H7 (cell line): ENCODE results near the gene MSH5. TPM values are rescaled to one million over a fixed set of nuclear protein-coding genes. Genes with fewer than 3 reads are reported as not detected.
"Not testable (repeated sequence)": the region's sequence is repeated elsewhere in the genome, so short reads cannot be mapped to it uniquely, and the experiment has no call there.

Source experiments
- DNase-seq: peaks from one replicate; pipeline ENCODE4 v3.0.0; 2012
- H3K27me3 ChIP-seq: 2 replicates; pipeline ENCODE4 v1.6.0; 2011; ENCODE audit warnings: mild to moderate bottlenecking, low read length; ENCODE audit not compliant: control insufficient read depth, insufficient read depth
- H3K36me3 ChIP-seq: replicated peaks from 2 replicates; pipeline ENCODE4 v1.5.1; 2011; ENCODE audit warnings: low read length; ENCODE audit not compliant: control insufficient read depth, insufficient read depth
- H3K4me3 ChIP-seq: 2 replicates; pipeline ENCODE4 v1.5.1; 2011; ENCODE audit warnings: low read depth, mild to moderate bottlenecking, control low read depth, low read length, moderate library complexity; ENCODE audit not compliant: insufficient read depth
- total RNA-seq: library from RNA; depleted of rRNA; stranded (reverse); fragments of >200 nt; shearing (Covaris generic); gene quantifications from 2 replicates; pipeline ENCODE4 v1.2.3, GENCODE V29; 2014

Gene MSH5
- total RNA-seq, 1 experiment from 2014 or later, result 19.5 TPM

- no peaks in the 10 kb centered on the region; the same call in 1 of the 2 replicates for H3K27me3 ChIP-seq
- DNase-seq, result no peak
- H3K36me3 ChIP-seq, result no peaks in the 10 kb centered on the region
- no peak within 1 kb of the TSS for H3K4me3 ChIP-seq
Observed at GRCh38 chr6:31706599-31706998, 33.2 kb upstream of the MSH5 start, which contains the start of gene LY6G6F. Gene LY6G6F (plus strand): TSS chr6:31706866. CDS start chr6:31706907, 41 bp downstream.

DNA sequence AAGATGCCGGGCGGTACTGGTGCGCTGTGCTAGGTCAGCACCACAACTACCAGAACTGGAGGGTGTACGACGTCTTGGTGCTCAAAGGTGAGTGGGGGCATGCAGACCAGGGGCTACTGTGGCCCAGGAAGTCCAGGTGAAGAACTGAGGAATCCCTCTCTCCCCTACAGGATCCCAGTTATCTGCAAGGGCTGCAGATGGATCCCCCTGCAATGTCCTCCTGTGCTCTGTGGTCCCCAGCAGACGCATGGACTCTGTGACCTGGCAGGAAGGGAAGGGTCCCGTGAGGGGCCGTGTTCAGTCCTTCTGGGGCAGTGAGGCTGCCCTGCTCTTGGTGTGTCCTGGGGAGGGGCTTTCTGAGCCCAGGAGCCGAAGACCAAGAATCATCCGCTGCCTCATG, 32.1 kb upstream of the MSH5 start:
- no peak for DNase-seq
- Histone ChIP-seq H3K27me3 (no peaks in the 10 kb centered on the region; the same call in 1 of the 2 replicates), H3K4me3 (no peak overlapping the region), H3K36me3 (no peaks in the 10 kb centered on the region)

GRCh38 chr6:31708224-31708623, 31.6 kb upstream of the MSH5 start:
- no peak for DNase-seq
- Histone ChIP-seq H3K4me3 (no peak overlapping the region), H3K27me3 (no peaks in the 10 kb centered on the region; the same call in 1 of the 2 replicates), H3K36me3 (no peaks in the 10 kb centered on the region)

- H3K36me3 ChIP-seq, H3K27me3 ChIP-seq, H3K4me3 ChIP-seq, DNase-seq: not testable (repeated sequence)
Observed at GRCh38 chr6:31709157-31709556, 30.6 kb upstream of the MSH5 start.

DNA sequence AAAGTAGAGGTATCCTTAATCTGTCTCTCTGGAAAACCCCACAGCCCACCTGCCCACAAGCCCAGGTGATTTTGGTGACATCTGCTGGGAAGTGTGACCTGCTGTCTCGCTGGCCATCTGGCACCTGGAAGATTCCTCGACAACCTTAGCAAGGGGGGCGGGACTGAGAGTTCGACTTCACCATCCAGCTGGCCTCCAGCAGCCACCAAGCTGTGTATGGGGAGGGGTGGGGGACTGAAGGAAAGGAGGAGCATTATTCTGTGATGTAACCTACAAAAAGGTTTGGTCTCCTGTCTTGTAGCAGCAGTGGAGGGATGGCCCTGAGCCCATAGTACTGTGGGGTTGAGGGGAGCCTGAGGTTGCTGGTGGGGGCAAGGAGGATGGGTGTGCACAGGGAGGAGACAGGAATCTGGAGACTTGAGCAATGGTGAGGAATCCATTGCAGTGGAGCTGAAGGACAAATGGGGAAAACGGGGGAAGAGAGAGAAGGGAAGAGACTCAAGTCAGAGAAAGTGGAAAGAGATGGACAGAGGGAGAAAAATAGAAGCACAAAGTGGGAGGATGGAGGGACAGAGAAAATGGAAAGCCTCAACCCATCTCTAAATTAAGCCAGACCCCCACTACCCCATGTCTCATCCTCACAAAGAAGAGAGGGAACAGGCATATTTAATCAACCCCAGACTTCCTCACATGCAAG, 29.1 kb upstream of the MSH5 start:
- DNase-seq, result peak; percentile 60
- no peaks in the 10 kb centered on the region for H3K36me3 ChIP-seq
- H3K27me3 ChIP-seq, result no peaks in the 10 kb centered on the region; the same call in 1 of the 2 replicates
- no peak overlapping the region for H3K4me3 ChIP-seq

- no peaks in the 10 kb centered on the region for H3K36me3 ChIP-seq
- DNase-seq, result no peak
- no peak overlapping the region for H3K4me3 ChIP-seq
- H3K27me3 ChIP-seq, result no peaks in the 10 kb centered on the region; the same call in 1 of the 2 replicates
Observed at GRCh38 chr6:31711233-31711632, 28.6 kb upstream of the MSH5 start.

GRCh38 chr6:31712296-31712695, 27.5 kb upstream of the MSH5 start:
- no peak for DNase-seq
- H3K36me3 ChIP-seq, result no peaks in the 10 kb centered on the region
- no peak overlapping the region for H3K4me3 ChIP-seq
- H3K27me3 ChIP-seq, result no peaks in the 10 kb centered on the region; the same call in 1 of the 2 replicates

DNA sequence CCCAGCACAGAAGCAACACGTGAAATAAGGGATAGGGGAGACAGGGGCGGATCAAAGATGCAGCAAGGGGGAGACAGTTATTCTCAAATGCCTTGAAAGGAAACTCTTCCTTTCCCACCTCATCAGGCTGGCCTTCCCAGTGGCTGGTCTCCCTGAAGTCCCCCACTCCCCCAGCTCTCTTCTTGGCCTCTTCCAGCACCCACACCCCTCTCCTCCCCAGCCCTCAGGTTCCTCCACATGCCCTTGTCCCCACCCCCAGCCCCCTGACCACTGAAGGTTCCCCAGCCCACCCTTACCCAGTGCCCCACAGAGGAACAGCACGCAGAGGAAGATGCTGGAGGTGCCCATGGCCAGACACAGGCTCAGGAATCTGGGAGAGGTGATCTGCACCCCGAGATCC, 26.3 kb upstream of the MSH5 start:
- Histone ChIP-seq H3K36me3 (no peaks in the 10 kb centered on the region), H3K4me3 (no peak overlapping the region), H3K27me3 (no peaks in the 10 kb centered on the region)
- peak; percentile 52 for DNase-seq

DNA sequence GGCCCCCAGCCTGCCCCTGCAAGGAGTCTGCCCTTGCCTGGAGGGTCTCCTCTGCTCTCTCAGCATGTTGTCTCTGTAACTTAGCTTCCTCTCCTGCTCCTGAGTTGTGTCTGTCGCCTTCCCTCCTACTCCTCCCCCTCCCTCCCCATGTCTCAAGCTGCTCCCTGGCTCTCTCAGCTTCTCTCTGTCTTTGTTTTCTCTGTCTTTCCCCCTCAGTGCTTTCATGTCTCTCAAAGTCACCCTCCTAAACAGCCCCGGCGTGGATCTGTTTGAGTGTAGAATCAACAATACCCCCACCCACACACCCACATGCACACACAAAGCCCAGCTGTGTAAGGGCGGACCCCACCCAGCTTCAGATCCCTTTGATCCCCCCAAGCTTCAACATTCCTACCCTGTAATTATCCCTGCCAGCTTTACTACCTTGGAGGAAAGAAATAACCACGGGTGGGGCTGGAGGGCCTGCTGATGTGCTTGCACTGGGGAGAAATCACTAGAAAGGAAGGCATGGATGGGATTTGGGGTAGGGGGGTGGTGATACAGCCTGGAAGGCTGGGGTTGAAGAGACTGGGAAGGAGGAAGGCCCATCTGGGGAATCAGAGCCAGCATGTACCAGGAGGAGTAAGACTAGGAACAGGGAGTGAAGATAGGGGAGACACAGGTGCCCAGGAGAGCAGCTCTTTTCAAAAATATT, 25.7 kb upstream of the MSH5 start:
- peak; percentile 83 for DNase-seq
- Histone ChIP-seq H3K4me3 (no peak overlapping the region), H3K27me3 (no peaks in the 10 kb centered on the region), H3K36me3 (no peaks in the 10 kb centered on the region)

DNA sequence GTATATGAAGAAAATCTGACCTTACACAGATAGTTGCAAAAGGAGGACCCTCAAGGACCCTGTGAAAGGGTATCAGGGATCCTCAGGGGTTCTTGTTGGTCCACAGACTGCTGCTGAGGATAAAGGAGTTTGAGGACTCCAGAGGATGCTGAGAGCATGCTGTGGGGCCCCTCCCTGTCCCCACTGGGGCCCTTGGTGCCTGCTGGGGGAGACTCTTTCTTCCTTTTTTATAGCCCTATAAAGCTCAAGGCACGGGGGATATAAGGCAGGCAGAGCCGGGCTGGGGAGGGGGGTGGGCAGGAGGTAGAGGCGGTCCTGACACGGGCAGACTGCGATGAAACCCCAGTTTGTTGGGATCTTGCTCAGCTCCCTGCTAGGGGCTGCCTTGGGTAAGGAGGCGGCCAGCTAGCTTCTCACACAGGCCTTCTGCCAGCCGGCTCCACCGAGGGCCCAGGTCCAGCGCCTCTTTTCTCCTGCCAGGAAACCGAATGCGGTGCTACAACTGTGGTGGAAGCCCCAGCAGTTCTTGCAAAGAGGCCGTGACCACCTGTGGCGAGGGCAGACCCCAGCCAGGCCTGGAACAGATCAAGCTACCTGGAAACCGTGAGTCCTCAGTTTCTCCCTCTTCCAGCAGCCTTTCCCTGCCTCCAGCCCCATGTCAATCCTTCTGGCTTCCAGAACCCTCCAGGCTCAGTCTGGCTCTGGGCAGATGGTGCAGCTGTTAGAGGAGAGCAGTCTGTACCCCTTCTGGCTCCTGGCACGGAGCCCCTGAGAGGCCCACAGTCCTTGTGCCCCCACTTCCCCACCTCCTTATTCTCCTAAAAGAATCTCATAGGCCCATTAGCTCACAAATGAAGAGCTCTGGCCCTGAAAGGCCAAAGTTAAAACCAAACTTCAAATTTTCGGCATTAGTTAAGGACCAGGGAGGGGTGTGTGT, 24.5 kb upstream of the MSH5 start, which contains the start of gene LY6G6D:
Gene LY6G6D (plus strand): TSS at position 327 of the 937 bp plus-strand sequence. CDS start 8 bp downstream, at position 335.
- Histone ChIP-seq H3K4me3 (no peak within 1 kb of the TSS), H3K27me3 (no peaks in the 10 kb centered on the region), H3K36me3 (no peaks in the 10 kb centered on the region)
- DNase-seq, result peak; percentile 73

GRCh38 chr6:31717499-31718222, 22.1 kb upstream of the MSH5 start:
- H3K27me3 ChIP-seq, result no peaks in the 10 kb centered on the region
- H3K36me3 ChIP-seq, result no peaks in the 10 kb centered on the region
- DNase-seq, result peak; percentile 87
- H3K4me3 ChIP-seq, result no peak overlapping the region

- no peak overlapping the region for H3K4me3 ChIP-seq
- H3K27me3 ChIP-seq, result no peaks in the 10 kb centered on the region
- peak; percentile 66 for DNase-seq
- H3K36me3 ChIP-seq, result no peaks in the 10 kb centered on the region
Observed at GRCh38 chr6:31718265-31718664, 21.5 kb upstream of the MSH5 start.

- Histone ChIP-seq H3K4me3 (no peak overlapping the region), H3K27me3 (no peaks in the 10 kb centered on the region), H3K36me3 (no peaks in the 10 kb centered on the region)
- DNase-seq, result peak; percentile 38
Observed at GRCh38 chr6:31719001-31719400, 20.8 kb upstream of the MSH5 start.
